ENCODE results near the gene ACE2. TPM values are rescaled to one million over a fixed set of nuclear protein-coding genes. Genes with fewer than 3 reads are reported as not detected.

ACE2 gene
- total and polyA plus RNA-seq, 9 of the 15 experiments (the other 6 are each of a cell fraction or from before 2014, with no cell fraction given), result 0.03 to 0.09 (median 0.07) TPM; not detected in 6

GRCh38 chrX:15515931-15516330 lies 84.8 kb downstream of the ACE2 start:
- in situ Hi-C loops (cut with MboI), result no loop called here
- ChIA-PET POLR2A (interaction anchor here (1.0 to 1.1 kb wide), 2 partner anchors 11 to 12 kb away, joined by 3 read pairs; no protein-coding TSS in a partner anchor), CTCF (ENCODE audit: low intra/inter-chr PET ratio) (no interaction called here)
- Histone ChIP-seq H3K4me3 (no peak overlapping the region), H3K27ac (ENCODE audit: extremely low read depth, low read depth, low read length) (peak overlapping the region; percentile 68), H4K20me1 (replicated peaks; ENCODE audit: control insufficient read depth, insufficient read depth, low read length) (no peaks in the 10 kb centered on the region), H3K27me3 (ENCODE audit: control insufficient read depth in 2 of 2, insufficient read depth in 2 of 2, low read length in 2 of 2) (no peaks in the 10 kb centered on the region), H3K79me2 (ENCODE audit: control insufficient read depth, insufficient read depth, low read length) (no peaks in the 10 kb centered on the region), H3K4me2 (ENCODE audit: insufficient read depth, low read length) (peak overlapping the region; percentile 33; the same call in 1 of the 2 replicates), H3K9me3 (replicated peaks; ENCODE audit: control insufficient read depth, insufficient read depth, low read depth, low read length) (no peaks in the 10 kb centered on the region), H3K36me3 (ENCODE audit: control insufficient read depth, insufficient read depth, low read length) (no peaks in the 10 kb centered on the region), H2AFZ (ENCODE audit: low read depth, low read length) (peak overlapping the region; percentile 71), H3K9me1 (ENCODE audit: control insufficient read depth, insufficient read depth, low read length) (no peaks in the 10 kb centered on the region), H3K9ac (ENCODE audit: insufficient read depth in 1 of 2, low read depth in 2 of 2, low read length in 2 of 2) (peak overlapping the region in 1 of 2 experiments; percentile 24; a peak in 1 of 4 replicates), H3K4me1 (replicated peaks in 1 of 2; ENCODE audit: control insufficient read depth in 2 of 2, insufficient read depth in 2 of 2, low read length in 2 of 2) (peaks cover 0 to 40% of the 10 kb centered on the region in 2 experiments)
- FAIRE-seq (peak; percentile 97), DNase-seq (ENCODE audit: extremely low read depth in 1 of 4, low spot score in 3 of 4) (peak; percentile 57 to 87 (median 70)), ATAC-seq (peak; percentile 84)
- intact Hi-C loops (cut with micrococcal nuclease), result no loop called here
- no TSS peak for BruUV-seq (replicated peaks)
- WGBS (ENCODE audit: insufficient coverage, low coverage, missing lambda C conversion rate), result 0% methylated on average over 6 of the region's 6 CpGs
- TF ChIP-seq PKNOX1 (IDR thresholded peaks at IDR 0.05) (0 out of 2 replicates have a peak, but pooled peaks have one; percentile 6), ZNF431 (CRISPR knock-in tag; IDR thresholded peaks at IDR 0.05) (no peak), ZKSCAN1 (IDR thresholded peaks at IDR 0.05; ENCODE audit: low read depth, low read length) (peak; percentile 87), GATAD2B (IDR thresholded peaks at IDR 0.05; ENCODE audit: borderline replicate concordance) (peak; percentile 57; the same call in 1 of the 2 replicates), ZNF212 (CRISPR knock-in tag; IDR thresholded peaks at IDR 0.05) (no peak), ATF7 (IDR thresholded peaks at IDR 0.05) (peak; percentile 41; the same call in 1 of the 2 replicates), IRF1 (CRISPR knock-in tag; IDR thresholded peaks at IDR 0.05; ENCODE audit: borderline replicate concordance) (no peak), ZNF589 (CRISPR knock-in tag; IDR thresholded peaks at IDR 0.05; ENCODE audit: low read depth) (peak; percentile 61; the same call in 1 of the 2 replicates), MITF (IDR thresholded peaks at IDR 0.05) (no peak), MEIS2 (IDR thresholded peaks at IDR 0.05; ENCODE audit: partially characterized antibody) (peak; percentile 49), POLR2AphosphoS5 (IDR thresholded peaks at IDR 0.05; ENCODE audit: control insufficient read depth, insufficient read depth, low read depth, low read length) (peak; percentile 76), DPF2 (IDR thresholded peaks at IDR 0.05) (peak; percentile 90), SIRT6 (IDR thresholded peaks at IDR 0.05; ENCODE audit: low read depth, low read length) (no peak), SMARCE1 (IDR thresholded peaks at IDR 0.05) (peak; percentile 88), MTA3 (IDR thresholded peaks at IDR 0.05; ENCODE audit: borderline replicate concordance) (peak; percentile 83; the same call in 1 of the 2 replicates), HDAC6 (IDR thresholded peaks at IDR 0.05; ENCODE audit: low read depth, low read length) (no peak), ARID1B (IDR thresholded peaks at IDR 0.05) (peak; percentile 95), TAL1 (IDR thresholded peaks at IDR 0.05) (peak; percentile 83), TEAD4 (IDR thresholded peaks at IDR 0.05; ENCODE audit: low read length) (peak; percentile 92), TEAD4 (CRISPR knock-in tag; IDR thresholded peaks at IDR 0.05; ENCODE audit: borderline replicate concordance) (no peak), SMARCC2 (IDR thresholded peaks at IDR 0.05; ENCODE audit: low read depth) (peak; percentile 61; the same call in 1 of the 2 replicates), TCF3 (CRISPR knock-in tag; IDR thresholded peaks at IDR 0.05) (peak; percentile 92), ZNF695 (CRISPR knock-in tag; IDR thresholded peaks at IDR 0.05) (no peak)
